HG03025 (cell line): ENCODE data around the gene CGB5.
"Not testable (repeated sequence)": the region's sequence is repeated elsewhere in the genome, so short reads cannot be mapped to it uniquely, and the experiment has no call there.

Experiments
- ATAC-seq: cut with Tn5 transposase; IDR thresholded peaks from one replicate; pipeline ENCODE4 v1.9.1; 2021; ENCODE audit warnings: mild to moderate bottlenecking, moderate library complexity; ENCODE audit not compliant: unreplicated experiment, low FRiP score

Gene CGB5

DNA sequence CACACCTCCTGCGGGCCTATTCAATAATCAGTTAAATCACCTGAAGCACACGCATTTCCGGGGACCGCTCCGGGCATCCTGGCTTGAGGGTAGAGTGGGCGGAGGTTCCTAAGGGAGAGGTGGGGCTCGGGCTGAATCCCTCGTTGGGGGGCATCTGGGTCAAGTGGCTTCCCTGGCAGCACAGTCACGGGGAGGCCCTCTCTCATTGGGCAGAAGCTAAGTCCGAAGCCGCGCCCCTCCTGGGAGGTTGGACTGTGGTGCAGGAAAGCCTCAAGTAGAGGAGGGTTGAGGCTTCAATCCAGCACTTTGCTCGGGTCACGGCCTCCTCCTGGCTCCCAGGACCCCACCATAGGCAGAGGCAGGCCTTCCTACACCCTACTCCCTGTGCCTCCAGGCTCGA lies at the start of gene CGB5:
Gene CGB5, plus strand, starts transcription at position 301 of the 400 bp plus-strand sequence. CDS start 362 bp downstream, outside the sequence.
- ATAC-seq, result not testable (repeated sequence)

- no peak for ATAC-seq
These were observed 49.6 kb upstream of the CGB5 start for GRCh38 chr19:48994035-48994386.

GRCh38 chr19:48997972-48998371 lies 45.7 kb upstream of the CGB5 start:
- no peak for ATAC-seq

- ATAC-seq, result no peak
These were observed 43.9 kb upstream of the CGB5 start for GRCh38 chr19:48999481-49000325.

- no peak for ATAC-seq
These were observed 39.5 kb upstream of the CGB5 start for GRCh38 chr19:49004133-49004532.

DNA sequence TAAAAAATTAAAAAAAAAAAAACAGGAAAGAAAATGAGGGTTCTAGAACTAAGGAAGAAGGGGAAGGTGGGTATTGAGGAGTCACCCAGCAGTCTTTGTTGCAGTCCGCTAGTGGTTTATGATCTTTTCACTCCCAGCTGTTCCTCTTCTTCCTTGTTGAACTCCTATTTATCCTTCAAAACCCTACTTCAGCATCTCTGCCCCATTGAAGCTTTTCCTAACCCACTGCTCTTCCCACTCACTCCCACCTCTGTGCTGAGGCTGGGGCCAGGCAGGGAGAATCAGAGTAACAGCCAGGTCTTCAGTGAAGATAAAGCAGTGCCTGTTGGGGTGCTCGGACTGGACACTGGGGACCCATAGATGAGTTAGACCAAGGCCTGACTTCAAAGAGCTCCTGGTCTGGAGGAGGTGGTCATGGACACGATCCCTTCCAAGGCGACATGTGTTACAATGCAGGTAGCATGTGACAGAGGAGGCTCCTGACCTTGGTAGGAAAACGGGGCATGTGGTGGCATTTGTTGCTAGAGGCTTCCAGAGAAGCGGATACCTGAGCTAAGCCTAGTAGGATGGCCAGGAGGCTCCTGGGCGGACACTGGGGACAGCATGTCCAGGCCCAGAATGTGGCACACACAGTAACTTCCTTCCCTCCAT lies 38.6 kb upstream of the CGB5 start:
- no peak for ATAC-seq

DNA sequence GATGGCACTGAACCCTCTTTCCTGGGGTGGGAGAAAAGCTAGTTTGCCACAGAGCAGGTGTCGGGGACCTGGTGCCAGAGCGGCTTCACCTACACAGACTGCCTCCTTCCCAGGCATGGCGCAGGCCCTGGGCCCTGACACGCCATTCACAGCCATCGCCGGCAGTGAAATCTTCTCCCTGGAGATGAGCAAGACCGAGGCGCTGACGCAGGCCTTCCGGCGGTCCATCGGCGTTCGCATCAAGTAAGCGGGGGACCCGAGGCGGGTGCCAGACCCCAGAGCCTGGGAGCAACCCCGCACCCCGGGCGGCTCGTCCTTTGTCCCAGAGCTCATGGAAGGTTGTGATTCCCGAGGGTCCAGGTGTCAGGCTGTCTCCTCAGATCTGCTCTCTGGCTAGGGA lies 36.7 kb upstream of the CGB5 start:
- no peak for ATAC-seq

DNA sequence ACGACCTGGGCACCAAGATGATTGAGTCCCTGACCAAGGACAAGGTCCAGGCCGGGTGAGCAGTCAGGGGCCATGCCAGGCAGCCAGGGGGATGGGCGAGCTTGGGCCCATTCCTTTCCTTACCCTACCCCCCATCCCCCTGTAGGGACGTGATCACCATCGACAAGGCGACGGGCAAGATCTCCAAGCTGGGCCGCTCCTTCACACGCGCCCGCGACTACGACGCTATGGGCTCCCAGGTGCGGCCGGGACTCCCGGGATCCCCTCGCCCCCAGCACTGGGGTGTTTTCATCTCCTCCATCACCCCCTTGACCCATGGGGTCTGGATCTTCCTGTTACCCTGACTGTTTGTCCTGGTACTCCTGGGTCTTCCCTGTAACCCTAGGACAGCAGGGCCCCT lies 33.8 kb upstream of the CGB5 start:
- ATAC-seq, result no peak

DNA sequence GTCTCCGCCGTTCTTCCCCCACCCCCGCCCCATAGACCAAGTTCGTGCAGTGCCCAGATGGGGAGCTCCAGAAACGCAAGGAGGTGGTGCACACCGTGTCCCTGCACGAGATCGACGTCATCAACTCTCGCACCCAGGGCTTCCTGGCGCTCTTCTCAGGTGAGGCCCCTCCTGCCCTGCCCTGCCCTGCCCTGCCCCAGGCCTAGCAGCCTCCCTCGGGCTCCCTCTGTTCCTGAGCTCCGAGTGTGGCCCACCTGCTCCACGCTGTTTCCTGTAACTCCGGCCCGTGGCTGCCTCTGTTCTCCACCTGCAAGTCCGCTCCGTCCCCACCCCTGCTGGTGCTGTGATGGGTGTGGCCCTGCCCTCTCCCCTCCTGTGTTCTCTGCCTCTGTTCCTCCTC lies 33.2 kb upstream of the CGB5 start:
- no peak for ATAC-seq

- no peak for ATAC-seq
These were observed 32.5 kb upstream of the CGB5 start for GRCh38 chr19:49011194-49011593.

DNA sequence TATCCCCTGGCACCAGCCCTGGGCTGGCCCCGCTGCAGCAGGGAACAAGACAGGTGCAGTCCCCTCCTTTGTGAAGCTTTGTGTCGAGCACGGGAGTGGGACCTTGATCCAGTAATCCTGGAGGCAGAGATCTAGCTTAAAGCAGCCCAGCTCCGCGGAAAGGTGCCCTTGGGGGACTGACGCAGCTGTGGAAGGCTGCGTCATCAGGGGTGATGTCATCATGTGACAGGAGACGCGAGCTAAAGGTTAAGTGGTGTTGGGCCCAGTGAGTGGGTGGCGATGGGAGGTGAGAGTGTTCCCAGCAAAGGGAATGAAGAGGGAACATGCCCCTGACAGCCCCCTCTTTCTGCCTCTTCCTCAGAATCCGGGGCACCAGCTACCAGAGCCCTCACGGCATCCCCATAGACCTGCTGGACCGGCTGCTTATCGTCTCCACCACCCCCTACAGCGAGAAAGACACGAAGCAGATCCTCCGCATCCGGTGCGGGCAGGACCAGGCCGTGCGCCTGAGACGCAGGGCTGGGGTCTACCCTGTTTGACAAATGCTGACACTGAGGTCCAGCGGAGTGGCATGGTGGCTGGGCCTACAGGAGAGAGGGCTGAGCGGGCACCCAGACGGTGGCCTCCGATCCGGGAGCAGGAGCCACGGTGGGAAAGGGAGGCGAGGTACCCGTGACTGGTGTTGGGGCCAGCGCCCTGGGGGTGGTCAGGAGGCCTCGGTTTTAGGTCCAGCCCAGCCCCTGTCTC lies 29.4 kb upstream of the CGB5 start:
- no peak for ATAC-seq

GRCh38 chr19:49014870-49015255 lies 28.8 kb upstream of the CGB5 start:
- no peak for ATAC-seq

- ATAC-seq, result no peak
These were observed 27.4 kb upstream of the CGB5 start for GRCh38 chr19:49016067-49016839.

- no peak for ATAC-seq
These were observed 26.5 kb upstream of the CGB5 start, which contains the start of gene LHB for GRCh38 chr19:49017041-49017665. Gene LHB, minus strand, starts transcription at chr19:49017091. Its CDS starts 10 bp downstream, at chr19:49017081.

GRCh38 chr19:49017666-49018351 lies 25.8 kb upstream of the CGB5 start:
- no peak for ATAC-seq

- ATAC-seq, result not testable (repeated sequence)
These were observed 25.0 kb upstream of the CGB5 start for GRCh38 chr19:49018388-49019241.

GRCh38 chr19:49019242-49019932 lies 24.3 kb upstream of the CGB5 start:
- ATAC-seq, result no peak

- no peak for ATAC-seq
These were observed 23.3 kb upstream of the CGB5 start for GRCh38 chr19:49020342-49020741.
